CMK (cell line): ENCODE results near the gene FBL.

Source experiments
- DNase-seq: peaks from one replicate; pipeline ENCODE4 v3.0.0-alpha.2; 2010; ENCODE audit warnings: low read depth

The FBL gene

DNA sequence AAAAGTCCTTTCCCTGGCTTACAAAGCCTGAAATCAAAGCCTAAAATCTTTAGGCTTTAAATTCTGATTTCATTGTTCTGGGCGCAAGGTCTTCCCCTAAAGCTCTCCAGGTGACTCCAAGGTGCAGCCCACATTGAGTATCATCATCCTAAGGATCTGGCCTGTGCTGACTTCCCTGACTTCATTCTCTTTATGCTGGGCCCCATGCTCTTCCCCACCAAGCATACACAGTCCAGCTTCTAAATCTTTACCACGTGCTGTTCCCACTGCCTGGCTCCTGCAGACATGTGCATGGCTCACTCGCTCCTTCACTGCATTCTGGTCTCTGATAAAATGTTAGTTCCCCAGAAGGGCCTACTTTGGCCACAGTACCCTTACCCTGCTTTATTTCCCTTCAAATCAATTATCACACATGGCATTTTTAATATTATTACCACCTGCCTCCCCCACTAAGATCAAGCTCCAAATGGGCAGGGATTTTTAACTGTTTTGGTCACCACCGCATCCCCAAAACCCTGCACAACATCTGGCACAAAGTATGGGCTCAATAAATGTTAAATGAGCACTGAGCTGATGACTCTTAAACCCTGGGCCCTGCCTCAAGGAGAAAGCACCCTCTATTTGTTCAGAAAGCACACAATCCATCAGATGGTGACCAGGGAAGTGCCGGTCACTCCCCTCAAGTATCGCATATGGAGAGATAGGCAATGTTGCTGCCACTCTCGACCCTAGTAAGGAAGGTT, 3.3 kb downstream of the FBL start:
- DNase-seq: no peak

GRCh38 chr19:39841041-39841440, 5.1 kb downstream of the FBL start:
- no peak for DNase-seq

GRCh38 chr19:39840492-39840891, 5.7 kb downstream of the FBL start:
- DNase-seq: no peak

GRCh38 chr19:39839678-39840327, 6.4 kb downstream of the FBL start:
- DNase-seq: no peak

DNA sequence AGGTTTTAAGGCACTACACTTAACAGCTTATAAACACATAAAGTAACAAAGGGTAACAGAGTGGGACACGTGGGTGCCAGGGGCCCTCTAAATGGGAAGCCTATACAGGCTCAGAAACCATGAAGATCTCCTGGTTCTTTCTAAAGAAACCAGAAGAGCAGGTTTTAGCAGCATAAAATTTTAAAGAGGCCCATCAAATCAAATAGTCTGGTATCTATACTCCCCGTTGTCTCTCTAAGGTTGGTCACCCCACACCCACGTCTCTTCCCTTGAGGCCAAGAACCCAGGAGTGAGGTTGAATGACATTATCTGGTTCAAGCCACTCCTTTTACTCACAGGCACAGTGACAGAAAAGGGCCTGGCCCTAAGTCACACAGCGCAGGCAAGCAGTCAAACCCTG, 7.6 kb downstream of the FBL start:
- no peak for DNase-seq

GRCh38 chr19:39837978-39838377, 8.2 kb downstream of the FBL start:
- no peak for DNase-seq

- DNase-seq: no peak
Observed at GRCh38 chr19:39834287-39834841, 11.8 kb downstream of the FBL start.

DNA sequence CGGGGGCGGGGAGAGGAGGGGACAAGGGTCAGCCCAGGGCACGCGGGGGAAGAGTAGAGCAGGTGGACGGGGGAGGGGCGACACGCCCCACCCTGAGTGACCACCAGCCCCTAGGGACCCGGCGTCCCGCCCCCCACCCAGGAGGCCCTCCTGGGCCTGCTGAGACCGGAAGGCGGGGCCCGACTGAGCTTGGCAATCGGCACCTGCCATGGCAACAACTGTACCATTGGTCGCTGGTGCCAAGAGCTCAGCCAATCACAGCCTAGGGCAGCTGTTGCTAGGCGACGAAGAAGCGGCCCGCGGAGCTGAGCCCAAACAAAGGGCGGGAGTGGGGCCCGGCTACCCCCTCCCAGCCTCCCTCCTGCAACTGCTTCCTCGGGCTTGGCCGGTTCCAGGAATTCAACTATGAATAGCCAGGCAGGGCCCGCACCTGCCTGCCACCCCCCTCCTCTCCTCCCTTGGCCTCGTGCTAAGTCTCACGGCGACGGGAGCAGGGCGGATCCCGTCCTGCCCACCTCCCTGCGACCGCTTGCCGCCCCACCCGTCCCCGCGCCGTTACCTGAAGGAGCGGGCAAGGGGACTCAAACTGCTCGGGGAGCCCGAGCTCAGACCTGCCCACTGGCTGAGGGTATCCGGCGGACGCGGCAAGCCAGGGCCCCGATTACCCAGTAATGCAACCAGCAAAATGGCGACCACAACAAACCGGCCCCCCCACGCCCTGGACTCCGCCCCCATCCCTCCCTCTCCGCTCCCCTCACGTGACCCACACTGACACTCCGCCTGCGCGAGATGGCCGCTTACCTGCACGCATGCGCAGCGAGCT, 12.5 kb downstream of the FBL start, which contains the start of gene DYRK1B:
DYRK1B (minus strand) TSS at position 699 of the 823 bp plus-strand sequence. CDS start 2,295 bp downstream, outside the sequence.
- no peak for DNase-seq

DNA sequence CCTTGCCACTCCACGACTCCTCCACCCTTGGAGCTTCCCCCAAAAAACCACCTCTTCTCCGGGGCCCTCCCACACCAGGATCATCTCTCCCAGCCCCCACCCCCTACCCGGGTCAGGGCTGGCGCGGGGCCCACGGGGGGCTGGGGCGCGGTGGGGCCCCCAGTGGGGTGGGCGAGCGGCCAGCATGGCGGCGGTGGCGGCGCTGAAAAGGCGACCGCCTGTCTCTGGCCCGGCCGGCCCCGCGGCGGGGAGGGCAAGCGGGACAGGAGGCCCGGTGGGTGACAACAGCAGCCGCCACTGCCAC, 13.1 kb downstream of the FBL start:
- no peak for DNase-seq

GRCh38 chr19:39832341-39833083, 13.7 kb downstream of the FBL start:
- DNase-seq: no peak

GRCh38 chr19:39831679-39832078, 14.5 kb downstream of the FBL start:
- no peak for DNase-seq

DNA sequence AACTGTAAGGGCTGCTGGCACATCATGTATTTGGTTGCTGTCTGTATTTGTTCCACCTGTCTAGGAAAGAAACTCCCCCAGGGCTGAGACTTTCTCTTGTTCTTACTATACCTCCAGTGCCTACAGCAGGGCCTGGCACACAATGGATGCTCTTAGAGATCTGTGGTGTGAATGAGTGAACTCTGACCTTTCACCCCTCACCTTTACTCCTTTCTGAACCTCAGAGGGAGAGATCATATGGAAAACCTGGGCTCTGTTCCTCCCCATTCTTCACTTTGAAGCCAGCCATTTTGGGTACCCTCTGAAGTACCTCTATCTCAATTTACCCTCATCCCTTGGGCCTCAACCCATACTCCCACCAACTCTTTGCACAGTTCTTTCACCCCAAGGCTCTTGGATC, 15.3 kb downstream of the FBL start:
- no peak for DNase-seq

GRCh38 chr19:39830406-39830805, 15.8 kb downstream of the FBL start:
- DNase-seq: no peak

- DNase-seq: no peak
Observed at GRCh38 chr19:39829702-39830275, 16.4 kb downstream of the FBL start.

- DNase-seq: no peak
Observed at GRCh38 chr19:39828654-39829032, 17.5 kb downstream of the FBL start.

- no peak for DNase-seq
Observed at GRCh38 chr19:39828015-39828653, 18.0 kb downstream of the FBL start.

DNA sequence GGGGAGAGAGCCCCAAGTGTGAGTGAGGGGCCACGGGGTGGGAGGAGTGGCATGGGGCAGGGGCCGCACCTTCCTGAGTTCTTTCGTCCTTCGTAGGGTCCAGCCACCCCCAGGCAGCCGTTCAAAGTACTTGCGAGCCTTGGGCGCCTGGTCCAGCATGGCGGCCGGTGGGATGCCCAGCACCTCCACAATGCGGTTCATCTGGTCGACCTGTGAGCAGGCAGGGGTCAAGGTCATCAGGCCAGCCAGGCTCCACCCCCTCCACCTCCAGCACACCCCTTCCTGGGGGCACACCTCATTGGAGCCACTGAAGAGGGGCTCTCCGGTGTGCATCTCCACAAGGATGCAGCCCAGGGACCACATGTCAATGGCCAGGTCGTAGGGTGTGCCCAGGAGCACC, 19.0 kb downstream of the FBL start:
- DNase-seq: no peak

- DNase-seq: no peak
Observed at GRCh38 chr19:39826311-39826945, 19.8 kb downstream of the FBL start.

GRCh38 chr19:39825531-39826076, 20.6 kb downstream of the FBL start:
- no peak for DNase-seq

DNA sequence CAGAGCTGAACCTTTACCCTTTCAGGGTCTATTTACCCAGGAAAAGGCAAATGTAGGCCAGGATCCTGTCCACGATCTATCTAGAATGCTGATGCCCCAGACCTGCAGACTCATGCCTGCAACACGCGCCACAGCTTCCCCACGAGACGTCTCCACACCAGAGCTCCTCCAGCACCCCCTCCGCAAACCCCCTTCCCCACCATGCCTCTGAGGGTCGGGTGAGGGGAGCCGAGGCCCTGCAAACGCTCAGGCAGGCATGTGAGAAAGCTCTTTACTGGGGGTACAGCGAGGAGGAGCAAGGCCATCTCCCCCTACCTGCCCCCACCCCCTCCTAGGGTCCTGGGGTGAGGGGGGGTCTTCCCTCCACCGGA, 21.1 kb downstream of the FBL start:
- DNase-seq: no peak
